HUES64 (cell line): Measurements from ENCODE around the gene MAP3K2.

Experiments used
- H3K27ac ChIP-seq: 2 replicates; pipeline ENCODE4 v1.7.0; 2013; ENCODE audit warnings: low read depth, low read length, inconsistent platforms
- H3K27me3 ChIP-seq: 2 replicates; pipeline ENCODE4 v1.6.1; 2013; ENCODE audit warnings: mild to moderate bottlenecking, low read length; ENCODE audit not compliant: insufficient read depth
- H3K36me3 ChIP-seq: 2 replicates; pipeline ENCODE4 v1.6.1; 2013; ENCODE audit warnings: mild to moderate bottlenecking, low read length; ENCODE audit not compliant: insufficient read depth
- H3K4me1 ChIP-seq: 2 replicates; pipeline ENCODE4 v1.6.1; 2013; ENCODE audit warnings: mild to moderate bottlenecking, low read length, moderate library complexity; ENCODE audit not compliant: insufficient read depth
- H3K4me3 ChIP-seq: 2 replicates; pipeline ENCODE4 v1.5.1; 2013; ENCODE audit warnings: mild to moderate bottlenecking, low read length, moderate library complexity
- H3K9ac ChIP-seq: 2 replicates; pipeline ENCODE4 v1.6.1; 2013; ENCODE audit warnings: mild to moderate bottlenecking, low read depth, low read length
- H3K9me3 ChIP-seq: 2 replicates; pipeline ENCODE4 v1.6.1; 2013; ENCODE audit warnings: low read depth, low read length; ENCODE audit not compliant: insufficient read depth
- WGBS: fragments of 150-250, 120-280 bp; methylation state at CpG from one replicate; pipeline ENCODE4 v1.1.7; 2013; ENCODE audit warnings: missing lambda C conversion rate; 5-methylcytosine and 5-hydroxymethylcytosine counted together

The MAP3K2 gene

DNA sequence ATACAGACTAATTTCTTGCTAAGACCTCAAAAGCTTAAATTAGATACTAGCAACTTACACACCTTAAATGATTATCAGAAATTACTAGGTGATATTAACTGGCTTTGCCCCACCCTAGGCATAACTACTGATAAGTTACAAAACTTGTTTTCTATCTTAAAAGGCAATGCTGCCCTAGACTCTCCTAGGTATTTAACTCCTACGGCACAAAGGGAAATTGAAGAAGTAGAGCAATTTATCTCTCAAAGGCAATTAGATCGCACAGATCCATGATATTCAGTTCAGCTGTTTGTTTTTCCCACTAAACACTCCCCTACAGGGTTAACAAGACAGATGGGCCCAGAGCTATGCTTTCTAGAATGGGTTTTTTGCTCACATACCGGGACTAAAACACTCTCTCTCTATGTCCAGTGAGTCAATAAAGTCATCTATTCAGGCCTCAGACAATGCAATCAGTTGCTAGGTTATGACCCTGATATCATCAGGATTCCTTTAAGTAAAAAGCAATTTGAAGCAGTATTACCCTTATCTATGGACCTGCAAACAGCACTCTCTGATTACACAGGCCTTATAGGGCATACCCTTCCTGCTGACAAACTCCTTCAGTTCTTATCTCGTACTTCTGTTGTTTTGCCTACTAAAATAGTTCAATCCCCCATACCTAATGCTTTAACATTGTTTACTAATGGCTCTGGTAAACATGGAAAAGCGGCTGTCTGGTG, 14.3 kb downstream of the MAP3K2 start:
- Histone ChIP-seq H3K27me3 (no peaks in the 10 kb centered on the region), H3K4me1 (no peaks in the 10 kb centered on the region), H3K9me3 (peaks cover 57% of the 10 kb centered on the region), H3K4me3 (no peak overlapping the region), H3K36me3 (peaks cover 5% of the 10 kb centered on the region; the same call in 1 of the 2 replicates), H3K27ac (no peak overlapping the region), H3K9ac (no peak overlapping the region)
- WGBS, result 94% methylated on average over 5 of the region's 5 CpGs

DNA sequence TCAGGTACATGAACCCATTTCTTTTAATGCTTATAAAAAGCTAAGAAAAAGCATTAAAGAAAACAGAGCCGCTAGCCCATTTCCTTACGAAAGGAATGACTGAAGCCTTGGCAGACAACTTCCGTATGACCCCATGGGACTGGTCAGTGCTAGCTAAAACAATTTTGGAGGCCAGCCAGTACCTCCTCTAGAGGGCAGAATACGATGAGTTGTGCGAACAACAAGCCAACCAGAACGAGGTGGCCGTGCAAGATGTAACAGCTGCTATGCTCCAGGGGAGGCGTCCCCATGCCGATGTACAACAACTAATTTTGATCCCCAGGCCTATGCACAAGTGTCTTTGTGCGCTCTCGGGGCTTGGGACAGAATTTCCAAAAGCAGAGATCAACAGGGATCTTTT, 16.7 kb downstream of the MAP3K2 start:
- Histone ChIP-seq H3K27ac (no peak overlapping the region), H3K4me1 (0 out of 2 replicates have a peak, but pooled peaks cover 5% of the 10 kb centered on the region), H3K36me3 (no peaks in the 10 kb centered on the region), H3K4me3 (no peak overlapping the region), H3K9me3 (peaks cover 42% of the 10 kb centered on the region), H3K27me3 (no peaks in the 10 kb centered on the region), H3K9ac (no peak overlapping the region)
- WGBS, result 96% methylated on average over 11 of the region's 11 CpGs

DNA sequence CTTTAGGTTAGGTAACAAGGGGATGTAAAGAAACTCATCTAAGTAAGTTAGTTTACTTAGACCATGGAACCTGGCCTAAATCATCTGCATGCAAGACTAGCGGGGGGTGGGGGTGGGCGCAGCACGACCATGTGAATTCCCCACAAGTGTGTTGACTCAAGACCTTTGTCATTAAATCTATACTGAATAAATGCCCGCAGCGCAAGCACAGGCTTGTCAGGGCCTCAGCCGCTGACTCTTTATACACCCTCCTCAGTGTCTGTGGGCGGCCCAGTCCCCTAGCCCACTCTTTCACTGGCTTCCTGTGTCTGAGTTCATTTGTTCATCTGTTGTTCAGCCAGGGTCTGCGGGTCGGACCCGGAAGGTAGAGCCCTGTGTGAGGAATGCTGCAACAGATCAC, 17.8 kb downstream of the MAP3K2 start:
- Histone ChIP-seq H3K9me3 (peaks cover 36% of the 10 kb centered on the region), H3K4me1 (peaks cover 15% of the 10 kb centered on the region), H3K4me3 (no peak overlapping the region), H3K9ac (no peak overlapping the region), H3K27me3 (no peaks in the 10 kb centered on the region), H3K27ac (no peak overlapping the region), H3K36me3 (no peaks in the 10 kb centered on the region)
- WGBS, result 95% methylated on average over 10 of the region's 10 CpGs

DNA sequence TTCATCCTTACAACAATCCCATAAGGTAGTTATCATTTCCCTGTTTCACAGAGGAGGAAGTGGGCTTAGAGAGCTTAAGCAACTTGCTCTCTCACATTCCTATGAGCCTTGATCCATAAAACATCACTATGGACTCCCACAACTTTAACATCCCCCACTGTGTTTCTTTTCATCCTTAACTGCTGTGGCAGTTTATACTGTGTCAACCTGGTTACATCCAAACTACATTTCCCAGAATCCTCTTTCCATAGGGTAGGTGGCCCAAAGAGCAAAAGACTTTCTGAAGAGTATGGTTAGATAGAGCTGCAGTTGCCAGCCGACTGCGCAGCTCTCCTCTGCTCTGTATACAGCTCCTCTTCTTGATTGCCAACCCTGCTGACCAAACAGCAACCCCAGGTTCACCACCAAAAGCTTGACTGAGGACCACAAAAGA, 22.5 kb downstream of the MAP3K2 start:
- no peaks in the 10 kb centered on the region for H3K36me3 ChIP-seq
- WGBS, result 76% methylated on average over 2 of the region's 2 CpGs
- peaks cover 31% of the 10 kb centered on the region for H3K4me1 ChIP-seq
- H3K27ac ChIP-seq, result no peak overlapping the region
- peaks cover 9% of the 10 kb centered on the region for H3K9me3 ChIP-seq
- H3K9ac ChIP-seq, result no peak overlapping the region
- no peak overlapping the region for H3K4me3 ChIP-seq
- H3K27me3 ChIP-seq, result no peaks in the 10 kb centered on the region

DNA sequence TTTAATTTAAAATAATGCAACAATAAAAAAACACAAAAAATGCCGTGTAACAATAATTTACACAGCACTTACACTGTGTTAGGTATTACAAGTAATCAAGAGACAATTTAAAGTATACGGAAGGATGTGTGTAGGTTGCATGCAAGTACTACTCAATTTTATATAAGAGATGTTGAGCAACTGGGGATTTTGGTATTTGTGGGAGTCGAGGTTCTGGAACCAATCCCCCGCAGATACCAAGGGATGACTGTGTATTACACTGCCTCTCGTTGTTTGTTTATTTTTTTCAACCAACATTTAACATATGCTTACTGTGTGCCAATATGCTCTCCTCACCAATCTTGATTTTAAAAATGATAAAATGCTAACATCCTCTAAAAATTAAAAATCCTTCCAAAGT, 24.8 kb downstream of the MAP3K2 start:
- WGBS, result 92% methylated on average over 4 of the region's 5 CpGs
- H3K9ac ChIP-seq, result no peak overlapping the region
- H3K27me3 ChIP-seq, result no peaks in the 10 kb centered on the region
- no peak overlapping the region for H3K27ac ChIP-seq
- H3K36me3 ChIP-seq, result no peaks in the 10 kb centered on the region
- H3K4me3 ChIP-seq, result no peak overlapping the region
- peaks cover 52% of the 10 kb centered on the region for H3K4me1 ChIP-seq
- no peaks in the 10 kb centered on the region for H3K9me3 ChIP-seq

DNA sequence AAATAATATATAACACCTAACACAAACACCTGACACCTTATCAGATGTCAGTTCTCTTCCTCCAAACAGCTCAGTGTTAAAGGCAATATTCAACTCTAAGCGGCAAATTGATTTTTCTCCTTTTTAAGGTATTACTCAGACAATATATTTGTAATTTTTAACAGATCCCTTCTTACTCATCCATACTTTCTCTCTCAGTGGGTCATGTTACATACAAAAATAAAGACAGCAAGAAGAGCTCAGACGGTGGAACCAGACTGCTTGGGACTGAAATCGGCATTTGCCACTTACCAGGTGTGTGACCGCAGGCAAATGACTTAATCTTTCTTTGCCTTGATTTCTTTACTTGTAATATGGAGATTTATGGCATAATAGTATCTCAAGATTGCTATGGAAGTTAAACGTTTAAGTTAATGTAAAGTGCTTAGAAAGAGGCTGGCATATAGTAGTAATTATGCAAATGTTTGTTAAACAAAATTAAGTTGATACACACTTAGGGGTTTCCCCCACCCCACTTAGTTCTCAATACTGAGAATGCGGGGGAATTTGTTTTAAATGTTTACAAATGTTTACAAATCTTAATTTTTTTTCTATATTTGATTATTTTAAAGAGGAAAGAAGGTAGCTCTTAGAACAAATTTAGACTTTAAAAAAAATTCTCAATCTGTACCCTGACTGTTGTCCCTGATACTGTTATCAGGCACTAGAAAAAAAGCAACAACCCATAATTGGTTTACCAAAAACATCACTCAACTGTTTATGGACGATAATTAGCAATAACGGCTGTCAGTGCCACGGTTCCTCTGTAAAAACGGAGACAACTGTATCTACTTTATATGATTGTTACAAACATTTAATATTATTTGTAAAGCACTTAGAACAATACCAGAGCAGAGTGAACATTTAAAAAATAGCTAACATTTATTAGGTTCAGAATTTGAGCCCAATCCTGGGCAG, 25.6 kb downstream of the MAP3K2 start:
- Histone ChIP-seq H3K27ac (no peak overlapping the region), H3K9ac (no peak overlapping the region), H3K36me3 (no peaks in the 10 kb centered on the region), H3K27me3 (no peaks in the 10 kb centered on the region), H3K9me3 (no peaks in the 10 kb centered on the region), H3K4me3 (no peak overlapping the region), H3K4me1 (peaks cover 53% of the 10 kb centered on the region)
- 88% methylated on average over 9 of the region's 10 CpGs for WGBS

DNA sequence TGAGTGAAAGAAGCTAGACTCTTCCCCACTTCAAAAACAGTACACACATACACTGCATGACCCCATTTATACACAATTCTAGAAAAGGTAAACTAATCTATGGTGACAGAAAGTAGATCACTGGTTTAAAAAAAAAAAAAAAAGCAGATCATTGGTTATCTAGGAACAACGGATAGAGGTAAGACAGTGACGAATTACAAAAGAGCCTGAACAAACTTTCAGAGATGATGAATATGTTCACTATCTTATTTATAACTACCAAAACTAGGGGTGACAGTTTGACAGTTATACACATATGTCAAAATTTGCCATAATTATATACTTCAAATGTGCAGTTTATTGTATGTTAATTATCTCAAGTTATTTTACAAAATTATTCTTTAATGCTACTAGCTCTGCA, 27.5 kb downstream of the MAP3K2 start:
- H3K4me3 ChIP-seq, result no peak overlapping the region
- no peaks in the 10 kb centered on the region for H3K27me3 ChIP-seq
- H3K9ac ChIP-seq, result no peak overlapping the region
- peaks cover 41% of the 10 kb centered on the region for H3K4me1 ChIP-seq
- no peaks in the 10 kb centered on the region for H3K36me3 ChIP-seq
- no peaks in the 10 kb centered on the region for H3K9me3 ChIP-seq
- no CpG with 5 or more reads among the region's 2 CpGs for WGBS
- no peak overlapping the region for H3K27ac ChIP-seq

DNA sequence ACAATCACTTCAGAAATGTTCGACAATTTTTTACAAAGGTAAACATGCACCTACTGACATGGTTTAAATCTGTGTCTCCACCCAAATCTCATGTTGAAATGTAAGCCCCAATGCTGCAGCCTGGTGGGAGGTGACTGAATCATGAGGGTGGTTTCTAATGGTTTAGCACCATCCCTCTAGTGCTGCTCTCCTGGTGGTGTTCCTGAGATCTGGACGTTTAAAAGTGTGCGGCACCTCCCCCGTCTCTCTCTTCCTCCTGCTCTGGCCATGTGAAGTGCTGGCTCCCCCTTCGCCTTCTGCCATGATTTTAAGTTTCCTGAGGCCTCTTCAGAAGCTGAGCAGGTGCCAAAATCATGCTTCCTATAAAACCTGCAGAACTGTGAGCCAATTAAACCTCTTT, 28.3 kb downstream of the MAP3K2 start:
- H3K4me1 ChIP-seq, result peaks cover 38% of the 10 kb centered on the region
- H3K36me3 ChIP-seq, result no peaks in the 10 kb centered on the region
- H3K9ac ChIP-seq, result no peak overlapping the region
- H3K27me3 ChIP-seq, result no peaks in the 10 kb centered on the region
- no peak overlapping the region for H3K27ac ChIP-seq
- H3K4me3 ChIP-seq, result no peak overlapping the region; the same call in 1 of the 2 replicates
- WGBS, result 58% methylated on average over 5 of the region's 5 CpGs
- no peaks in the 10 kb centered on the region for H3K9me3 ChIP-seq

DNA sequence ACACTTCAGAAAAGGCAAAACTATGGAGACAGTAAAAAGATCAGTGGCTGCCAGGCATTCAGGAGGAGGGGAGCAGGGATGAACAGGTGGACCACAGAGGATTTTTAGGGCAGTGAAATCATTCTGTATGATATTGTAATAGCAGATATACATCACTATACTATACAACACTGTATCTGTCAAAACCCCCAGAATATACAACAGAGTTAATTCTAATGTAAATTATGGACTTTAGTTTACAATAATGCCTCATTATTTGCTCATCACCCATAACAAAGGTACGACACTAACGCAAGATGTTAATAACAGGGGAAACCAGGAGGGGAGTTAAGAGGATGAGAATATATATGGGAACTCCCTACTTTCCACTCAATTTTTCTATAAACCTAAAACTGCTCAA, 28.8 kb downstream of the MAP3K2 start:
- Histone ChIP-seq H3K9ac (no peak overlapping the region), H3K27ac (no peak overlapping the region), H3K4me3 (no peak overlapping the region; the same call in 1 of the 2 replicates), H3K27me3 (no peaks in the 10 kb centered on the region), H3K36me3 (no peaks in the 10 kb centered on the region), H3K9me3 (no peaks in the 10 kb centered on the region), H3K4me1 (peaks cover 33% of the 10 kb centered on the region)
- no CpG with 5 or more reads among the region's 2 CpGs for WGBS

DNA sequence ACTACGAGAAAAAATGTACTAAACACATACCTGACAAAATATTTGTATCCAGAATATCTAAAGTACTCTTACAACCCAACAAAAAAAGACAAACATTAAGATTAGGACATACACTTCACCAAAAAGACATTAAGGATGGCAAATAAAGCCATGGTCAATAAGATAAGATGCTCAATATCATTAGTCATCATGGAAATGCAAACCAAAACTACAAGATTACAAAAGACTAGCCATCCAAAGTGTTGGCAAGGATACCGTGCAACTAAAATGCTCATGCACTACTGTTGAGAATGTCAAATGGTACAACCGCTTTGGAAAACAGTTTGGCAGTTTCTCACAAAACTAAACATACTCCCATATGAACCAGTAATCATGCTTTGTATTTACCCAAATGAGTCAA, 29.7 kb downstream of the MAP3K2 start:
- Histone ChIP-seq H3K4me3 (no peak overlapping the region), H3K9me3 (no peaks in the 10 kb centered on the region), H3K27me3 (no peaks in the 10 kb centered on the region), H3K36me3 (no peaks in the 10 kb centered on the region), H3K4me1 (peaks cover 33% of the 10 kb centered on the region), H3K27ac (no peak overlapping the region), H3K9ac (no peak overlapping the region)
- 95% methylated on average over 3 of the region's 3 CpGs for WGBS

DNA sequence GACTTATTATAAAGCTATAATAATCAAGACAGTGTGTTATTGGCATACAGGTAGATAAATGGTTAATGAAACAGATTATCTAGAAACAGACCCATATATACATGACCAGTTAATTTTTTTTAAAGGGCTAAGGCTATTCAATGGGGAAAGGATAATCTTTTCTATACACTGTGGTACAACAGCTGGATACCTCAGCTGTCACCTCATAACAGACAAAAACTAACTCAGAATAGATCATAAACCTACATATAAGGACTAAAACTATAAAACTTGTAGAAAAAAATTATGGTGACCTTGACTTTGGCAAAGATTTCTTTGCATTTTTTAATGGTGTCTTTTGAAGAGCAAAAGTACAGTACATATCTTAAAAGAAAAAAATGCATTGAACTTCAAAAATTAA, 30.2 kb downstream of the MAP3K2 start:
- Histone ChIP-seq H3K27me3 (no peaks in the 10 kb centered on the region), H3K4me1 (peaks cover 29% of the 10 kb centered on the region), H3K9me3 (no peaks in the 10 kb centered on the region), H3K36me3 (no peaks in the 10 kb centered on the region), H3K4me3 (no peak overlapping the region), H3K27ac (no peak overlapping the region), H3K9ac (no peak overlapping the region)
